Activated naive CD8-positive, alpha-beta T cell treated with anti-CD3 and anti-CD28 coated beads, Interleukin-2, amount 50 U/mL, for 24 hours (primary cell): ENCODE data around the gene RASGEF1C.
A peak's percentile ranks its signal among the peaks of the same experiment; 100 is the strongest.

ENCODE experiments used
- ATAC-seq: fragments of 150-1000 bp; cut with Tn5 transposase; one replicate; pipeline ENCODE4 v1.10.0; 2021
- DNase-seq: peaks from one replicate; pipeline ENCODE4 v3.0.0; 2021
- H3K27ac Mint-ChIP-seq: one replicate; pipeline ENCODE4 v1.8.0; 2021; ENCODE audit warnings: mild to moderate bottlenecking, mixed read lengths
- H3K27me3 Mint-ChIP-seq: one replicate; pipeline ENCODE4 v1.8.0; 2021; ENCODE audit warnings: mixed read lengths
- H3K36me3 Mint-ChIP-seq: one replicate; pipeline ENCODE4 v1.8.0; 2021; ENCODE audit warnings: low read depth, mixed read lengths
- H3K4me1 Mint-ChIP-seq: one replicate; pipeline ENCODE4 v1.8.0; 2021; ENCODE audit warnings: mixed read lengths
- H3K4me3 Mint-ChIP-seq: one replicate; pipeline ENCODE4 v1.8.0; 2021; ENCODE audit warnings: mild to moderate bottlenecking, moderate library complexity, mixed read lengths
- H3K9me3 Mint-ChIP-seq: one replicate; pipeline ENCODE4 v1.8.0; 2021; ENCODE audit warnings: mixed read lengths

Gene RASGEF1C

DNA sequence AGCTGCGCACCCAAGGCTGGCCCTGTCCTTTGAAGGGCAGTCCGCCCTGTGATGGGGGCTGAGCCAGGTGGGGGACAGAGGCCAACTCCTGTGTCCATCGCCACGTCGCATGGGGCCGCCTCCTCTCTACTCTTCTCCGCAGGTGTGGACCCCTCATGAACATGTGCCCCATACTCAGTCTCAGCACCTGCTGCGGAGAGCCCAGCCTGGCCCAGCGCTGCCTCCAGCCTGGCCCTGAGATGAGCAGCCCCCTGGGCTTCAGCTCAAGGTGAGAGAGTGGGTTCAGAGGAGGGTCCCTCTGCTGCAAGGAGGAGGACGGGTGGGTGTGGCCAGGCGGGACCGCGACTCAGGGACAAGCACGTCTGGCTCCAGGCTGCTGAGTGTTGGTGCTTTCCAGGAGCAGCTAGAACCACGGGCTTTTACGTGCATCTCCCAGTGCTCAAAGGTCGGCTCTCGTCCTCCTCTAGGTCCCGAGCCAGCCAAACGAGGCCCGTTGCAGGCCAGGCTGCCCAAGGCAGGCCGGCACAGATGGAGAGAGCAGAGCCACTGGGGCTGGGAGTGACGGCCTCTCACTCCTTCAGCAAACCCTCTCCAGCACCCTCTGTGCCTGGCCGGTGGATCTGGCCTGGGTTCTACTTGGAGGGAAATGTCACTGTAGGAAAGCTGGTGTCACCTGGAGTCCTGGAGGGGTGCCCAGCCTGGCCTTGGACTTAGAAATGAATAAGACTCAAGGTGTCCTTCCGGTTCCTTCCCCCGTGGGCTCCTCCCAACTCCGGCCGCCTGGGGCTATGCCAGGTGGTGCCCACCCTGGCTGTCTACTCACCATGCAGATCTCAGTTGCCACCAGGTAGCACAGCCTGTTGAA lies 88.5 kb downstream of the RASGEF1C start:
- Mint-ChIP-seq H3K4me3 (no peak overlapping the region), H3K27ac (no peak overlapping the region), H3K4me1 (no peaks in the 10 kb centered on the region), H3K36me3 (no peaks in the 10 kb centered on the region), H3K9me3 (no peaks in the 10 kb centered on the region), H3K27me3 (peaks cover 6% of the 10 kb centered on the region)
- DNase-seq (no peak), ATAC-seq (peak; percentile 29)

GRCh38 chr5:180119903-180120236 lies 89.1 kb downstream of the RASGEF1C start:
- no peaks in the 10 kb centered on the region for H3K9me3 Mint-ChIP-seq

DNA sequence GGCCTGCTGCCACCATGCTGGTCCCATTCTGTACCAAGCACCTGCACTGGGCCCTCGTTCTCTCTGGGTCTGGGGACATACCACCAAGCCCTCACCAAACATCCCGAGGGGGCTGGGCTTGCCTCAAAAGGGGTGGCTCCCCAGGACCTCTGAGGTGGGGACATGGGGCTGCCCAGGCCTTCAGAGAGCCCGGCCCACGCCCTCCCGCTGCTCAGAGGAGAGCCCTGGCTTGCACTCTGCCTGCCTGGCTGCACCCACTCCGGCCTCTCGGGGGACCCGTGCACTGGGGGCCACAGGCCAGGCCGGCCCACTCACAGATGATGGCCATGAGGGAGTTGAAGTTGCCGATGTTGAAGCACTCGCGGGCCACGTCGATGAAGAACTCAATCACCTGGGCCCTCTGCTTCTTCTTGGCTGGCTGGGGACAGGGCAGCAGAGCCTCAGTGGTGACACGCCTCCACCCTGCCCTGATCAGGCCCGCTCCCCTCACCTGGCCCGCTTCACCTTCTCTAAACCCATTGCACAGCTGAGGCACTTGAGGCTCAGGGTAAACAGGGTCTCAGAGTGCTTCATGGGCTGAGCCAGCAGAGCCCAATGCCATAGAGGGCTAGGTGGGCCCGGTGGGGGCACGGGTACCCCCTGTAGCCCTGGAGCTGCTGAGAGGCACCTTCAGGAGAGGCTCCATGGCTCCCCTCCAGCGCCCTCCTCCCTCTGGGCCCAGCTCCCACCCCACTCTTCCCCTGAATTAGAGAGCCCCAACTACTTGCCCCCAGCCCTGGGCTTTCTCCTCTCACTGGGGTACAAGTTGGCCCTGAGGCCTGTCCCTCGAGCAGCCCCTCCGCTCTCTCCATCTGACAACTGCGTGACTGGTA lies 89.7 kb downstream of the RASGEF1C start:
- ATAC-seq = no peak
- Mint-ChIP-seq H3K9me3 (no peaks in the 10 kb centered on the region), H3K4me3 (no peak overlapping the region), H3K36me3 (no peaks in the 10 kb centered on the region), H3K4me1 (no peaks in the 10 kb centered on the region), H3K27ac (no peak overlapping the region), H3K27me3 (peaks cover 6% of the 10 kb centered on the region)
- no peak for DNase-seq

More at GRCh38 chr5:180119903-180120236, 89.1 kb downstream of the RASGEF1C start:
- DNase-seq = no peak
- Mint-ChIP-seq H3K36me3 (no peaks in the 10 kb centered on the region), H3K27ac (no peak overlapping the region), H3K27me3 (peaks cover 6% of the 10 kb centered on the region), H3K4me3 (no peak overlapping the region), H3K4me1 (no peaks in the 10 kb centered on the region)
- ATAC-seq = no peak

DNA sequence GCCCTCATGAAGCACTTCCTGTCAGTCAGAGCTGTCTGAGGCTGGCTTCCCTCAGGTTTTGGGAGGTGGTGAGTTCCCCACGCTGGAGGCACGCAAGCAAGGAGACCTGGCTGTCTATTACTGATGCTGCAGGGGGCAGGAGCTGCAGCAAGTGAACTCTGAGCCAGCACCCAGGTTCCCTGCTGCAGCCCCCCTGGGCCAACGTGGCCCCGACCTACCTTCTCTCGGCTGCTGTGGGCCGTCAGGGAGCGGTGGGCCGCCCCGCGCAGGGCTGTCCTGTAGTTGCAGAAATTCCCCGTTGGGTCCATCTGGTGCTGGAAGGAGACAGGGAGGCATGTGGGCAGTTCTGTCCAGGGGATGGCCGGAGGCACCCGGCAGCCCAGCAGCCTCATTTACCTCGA lies 90.6 kb downstream of the RASGEF1C start:
- Mint-ChIP-seq H3K4me1 (no peaks in the 10 kb centered on the region), H3K36me3 (no peaks in the 10 kb centered on the region), H3K4me3 (no peak overlapping the region), H3K27ac (no peak overlapping the region), H3K27me3 (peaks cover 6% of the 10 kb centered on the region), H3K9me3 (no peaks in the 10 kb centered on the region)
- ATAC-seq (no peak), DNase-seq (no peak)

DNA sequence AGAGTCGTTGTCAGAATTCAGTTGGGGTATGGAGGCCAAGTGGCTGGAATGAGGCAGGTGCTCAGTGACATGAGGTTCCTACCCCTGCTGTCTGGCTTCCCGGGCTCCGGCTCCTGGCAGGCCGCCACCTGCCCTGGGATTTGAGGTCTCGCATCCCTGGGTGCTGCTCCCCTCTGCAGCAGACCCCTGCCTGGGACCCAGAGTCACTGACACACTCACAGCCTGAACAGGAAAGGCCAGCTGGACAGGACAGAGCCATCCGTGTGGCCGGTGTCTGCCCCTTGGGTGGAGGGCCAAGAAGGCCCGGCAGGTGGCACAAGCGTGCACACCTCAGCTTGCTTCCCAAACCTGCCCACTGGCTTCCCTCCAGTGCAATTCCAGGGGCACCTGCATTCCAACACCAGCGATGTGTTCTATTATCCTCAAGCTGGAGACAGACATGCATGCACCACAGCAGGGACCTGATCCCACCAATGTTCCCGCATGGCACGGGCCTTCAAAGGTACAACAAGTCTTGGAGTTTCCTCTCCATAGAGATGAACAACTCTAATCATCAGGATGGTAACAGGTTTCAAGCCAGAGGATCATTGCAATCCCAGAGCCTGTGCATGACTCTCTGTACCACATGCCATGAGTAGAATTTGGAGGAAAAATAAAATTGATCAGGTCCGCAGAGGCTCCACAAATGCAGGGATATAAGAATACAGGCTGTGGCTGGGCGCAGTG lies 91.8 kb downstream of the RASGEF1C start:
- Mint-ChIP-seq H3K27ac (no peak overlapping the region), H3K27me3 (peaks cover 2% of the 10 kb centered on the region), H3K4me3 (no peak overlapping the region), H3K36me3 (no peaks in the 10 kb centered on the region), H3K4me1 (no peaks in the 10 kb centered on the region), H3K9me3 (no peaks in the 10 kb centered on the region)
- no peak for DNase-seq
- no peak for ATAC-seq

DNA sequence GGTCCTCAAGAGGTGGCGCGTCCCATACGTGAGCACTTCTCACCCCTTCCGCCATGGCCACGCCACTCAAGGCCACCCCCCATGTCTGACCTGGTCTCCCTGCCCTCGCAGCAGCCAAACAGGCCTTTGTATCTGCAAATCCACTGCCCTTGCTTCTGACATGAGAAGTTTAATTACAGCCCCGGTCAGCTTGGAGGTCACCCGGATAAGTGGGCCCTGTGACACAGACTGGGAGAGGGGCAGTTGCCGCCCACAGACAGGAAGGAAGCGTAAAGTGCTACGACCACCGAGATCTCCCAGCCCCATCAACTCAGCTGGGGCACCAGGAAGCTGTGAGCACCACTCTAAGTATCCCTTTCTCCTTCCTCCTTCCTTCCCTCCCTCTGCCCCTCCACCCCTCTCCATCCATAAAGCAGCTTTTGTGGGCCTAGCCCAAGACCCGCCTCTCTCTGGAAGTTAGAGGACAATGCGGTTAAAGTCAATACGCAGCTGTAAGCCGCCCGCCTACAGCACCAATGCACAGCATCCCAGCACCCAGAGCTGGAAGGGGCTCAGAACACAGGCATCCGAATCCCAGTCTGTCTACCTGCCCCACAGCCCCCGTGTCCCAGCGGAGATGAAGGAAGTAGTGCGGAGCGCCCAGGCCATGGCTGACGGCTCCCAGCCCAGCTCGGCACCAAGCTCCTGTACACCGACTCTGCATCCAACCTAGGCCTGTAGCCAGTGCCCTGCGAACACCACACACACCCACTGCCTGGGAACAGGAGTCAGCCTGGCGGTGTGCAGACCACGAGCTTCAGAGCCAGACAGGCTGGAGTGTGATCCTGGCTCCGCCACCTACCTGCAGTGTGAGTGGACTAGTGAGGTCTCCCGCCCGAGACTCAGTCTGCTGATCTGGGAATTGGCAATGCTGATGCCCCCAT lies 92.7 kb downstream of the RASGEF1C start:
- H3K36me3 Mint-ChIP-seq = no peaks in the 10 kb centered on the region
- no peaks in the 10 kb centered on the region for H3K4me1 Mint-ChIP-seq
- DNase-seq = no peak
- no peak overlapping the region for H3K4me3 Mint-ChIP-seq
- ATAC-seq = no peak
- H3K27ac Mint-ChIP-seq = no peak overlapping the region
- no peaks in the 10 kb centered on the region for H3K27me3 Mint-ChIP-seq
- no peaks in the 10 kb centered on the region for H3K9me3 Mint-ChIP-seq

DNA sequence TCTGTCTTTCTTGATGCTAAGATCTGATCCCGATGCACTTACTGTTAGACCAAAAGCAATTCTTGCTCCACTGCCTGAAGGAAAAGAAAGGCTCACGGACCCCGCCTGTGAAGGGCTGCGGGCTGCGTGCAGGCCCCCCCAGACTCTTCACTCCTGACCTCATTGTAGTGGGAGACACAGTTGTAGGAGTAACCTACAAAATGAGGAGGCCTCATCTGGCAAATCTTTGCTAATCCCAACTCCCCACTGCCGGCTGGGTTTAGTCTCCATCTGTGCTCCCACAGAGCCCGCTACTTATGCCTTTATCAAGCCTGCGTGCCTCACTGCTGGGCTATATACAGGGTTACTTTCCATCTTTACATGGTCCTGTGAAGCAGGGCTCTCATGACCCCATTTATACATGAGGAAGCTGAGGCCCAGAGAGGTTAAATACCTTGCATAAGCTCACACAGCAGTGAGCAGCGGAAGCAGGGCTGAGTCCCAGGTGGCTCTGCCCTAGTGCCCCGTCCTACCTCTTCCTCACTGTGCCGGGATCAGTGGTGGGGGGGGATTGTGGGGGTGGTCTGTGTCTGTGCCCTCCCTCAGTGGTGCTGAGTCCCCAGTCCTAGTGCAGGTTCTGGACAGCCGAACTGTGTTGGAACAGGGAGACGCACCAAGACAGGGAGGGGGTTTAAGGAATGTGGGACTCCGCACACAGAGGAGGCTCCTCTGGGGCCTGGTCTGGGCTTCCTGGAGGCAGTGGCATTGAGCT lies 93.5 kb downstream of the RASGEF1C start:
- Mint-ChIP-seq H3K36me3 (no peaks in the 10 kb centered on the region), H3K9me3 (no peaks in the 10 kb centered on the region), H3K27ac (no peak overlapping the region), H3K4me3 (no peak overlapping the region), H3K27me3 (no peaks in the 10 kb centered on the region), H3K4me1 (no peaks in the 10 kb centered on the region)
- no peak for ATAC-seq
- no peak for DNase-seq

GRCh38 chr5:180114304-180115003 lies 94.6 kb downstream of the RASGEF1C start:
- H3K27ac Mint-ChIP-seq = no peak overlapping the region
- H3K9me3 Mint-ChIP-seq = no peaks in the 10 kb centered on the region
- ATAC-seq (no peak), DNase-seq (no peak)
- H3K27me3 Mint-ChIP-seq = peaks cover 1% of the 10 kb centered on the region
- H3K4me1 Mint-ChIP-seq = no peaks in the 10 kb centered on the region
- no peaks in the 10 kb centered on the region for H3K36me3 Mint-ChIP-seq
- H3K4me3 Mint-ChIP-seq = no peak overlapping the region

- no peaks in the 10 kb centered on the region for H3K9me3 Mint-ChIP-seq
These were observed 95.2 kb downstream of the RASGEF1C start for GRCh38 chr5:180113660-180114303.

DNA sequence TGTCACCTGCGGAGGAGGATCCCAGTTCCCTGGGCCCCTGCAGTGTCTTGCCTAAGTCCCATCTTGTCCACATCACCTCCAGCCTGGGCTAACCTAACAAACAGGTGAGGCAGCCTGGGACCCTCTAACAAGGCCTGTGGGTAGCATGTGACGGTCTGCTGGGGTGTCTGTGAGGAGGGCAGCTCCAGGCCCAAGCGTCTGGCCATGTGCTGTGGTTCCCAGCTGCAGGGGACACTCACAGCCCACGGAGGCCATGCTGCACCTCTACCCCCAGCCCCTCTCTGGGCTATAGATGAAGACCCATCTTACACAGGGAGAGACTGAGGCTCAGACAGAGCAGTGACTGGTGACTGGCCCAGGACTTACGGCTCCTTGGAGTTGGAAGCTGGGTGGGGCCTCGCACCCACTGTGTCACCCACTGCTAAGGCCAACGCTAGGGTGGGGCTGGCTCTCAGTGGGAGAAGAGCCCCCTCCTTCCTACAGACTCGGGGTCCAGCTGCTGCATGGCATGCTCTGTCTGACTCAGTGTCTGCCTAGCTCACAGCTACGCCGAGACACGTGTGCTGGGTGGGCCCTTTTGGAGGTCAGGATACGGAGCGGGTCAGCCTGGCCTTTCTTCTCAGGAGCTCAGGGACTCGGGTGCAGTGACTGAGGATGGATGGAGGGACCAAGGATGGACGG lies 96.7 kb downstream of the RASGEF1C start:
- Mint-ChIP-seq H3K27me3 (peaks cover 2% of the 10 kb centered on the region), H3K4me1 (no peaks in the 10 kb centered on the region), H3K9me3 (peaks cover 10% of the 10 kb centered on the region), H3K4me3 (no peak overlapping the region), H3K27ac (no peak overlapping the region), H3K36me3 (peaks cover 2% of the 10 kb centered on the region)
- peak; percentile 21 for ATAC-seq
- no peak for DNase-seq

More at GRCh38 chr5:180113660-180114303, 95.2 kb downstream of the RASGEF1C start:
- Mint-ChIP-seq H3K27me3 (peaks cover 2% of the 10 kb centered on the region), H3K36me3 (no peaks in the 10 kb centered on the region), H3K4me3 (no peak overlapping the region), H3K4me1 (no peaks in the 10 kb centered on the region), H3K27ac (no peak overlapping the region)
- DNase-seq (no peak), ATAC-seq (no peak)

DNA sequence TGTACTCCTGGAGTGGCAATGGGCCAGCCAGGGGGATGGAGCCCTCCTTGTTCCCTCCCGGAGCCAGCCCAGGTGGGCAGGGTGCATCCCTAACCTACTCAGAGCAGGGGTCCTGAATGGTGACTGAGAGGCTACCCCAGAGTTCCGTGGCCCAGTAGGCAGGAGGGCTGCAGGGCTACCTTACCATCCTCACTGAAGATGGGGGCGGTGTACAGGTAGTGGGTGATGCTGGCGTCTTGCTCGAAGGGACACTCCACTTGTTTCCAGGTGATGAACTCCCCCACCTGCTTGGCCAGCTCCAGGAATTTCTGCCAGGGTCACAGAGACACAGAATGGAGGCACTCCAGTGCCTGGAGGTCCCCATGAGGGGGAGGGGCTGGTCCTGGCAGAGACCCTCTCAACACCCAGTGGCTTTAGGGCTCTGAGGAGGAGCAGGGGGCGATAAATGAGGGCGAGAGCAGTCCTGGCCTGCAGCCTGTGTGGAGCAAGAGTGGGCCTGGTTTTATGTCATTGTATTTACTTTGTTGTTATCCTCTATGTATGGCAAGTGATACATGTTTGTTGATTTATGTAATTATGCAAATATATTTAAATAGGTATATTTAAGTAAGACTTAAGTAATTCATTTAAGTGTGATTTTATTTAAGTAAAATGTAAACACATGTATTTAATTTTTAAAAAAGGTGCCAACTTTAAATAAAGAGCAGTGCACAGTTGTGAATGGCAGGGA lies 97.6 kb downstream of the RASGEF1C start:
- Mint-ChIP-seq H3K27ac (no peak overlapping the region), H3K27me3 (peaks cover 4% of the 10 kb centered on the region), H3K9me3 (peaks cover 19% of the 10 kb centered on the region), H3K36me3 (peaks cover 4% of the 10 kb centered on the region), H3K4me3 (no peak overlapping the region), H3K4me1 (no peaks in the 10 kb centered on the region)
- ATAC-seq (peak; percentile 20), DNase-seq (no peak)
